GM18499 (cell line): Measurements from ENCODE around the gene AK9.
"Not testable (repeated sequence)": the region's sequence is repeated elsewhere in the genome, so short reads cannot be mapped to it uniquely, and the experiment has no call there.

Source experiments
- ATAC-seq: cut with Tn5 transposase; IDR thresholded peaks from one replicate; pipeline ENCODE4 v1.9.1; 2021; ENCODE audit warnings: moderate number of reproducible peaks; ENCODE audit not compliant: insufficient read depth, unreplicated experiment

Gene AK9

DNA sequence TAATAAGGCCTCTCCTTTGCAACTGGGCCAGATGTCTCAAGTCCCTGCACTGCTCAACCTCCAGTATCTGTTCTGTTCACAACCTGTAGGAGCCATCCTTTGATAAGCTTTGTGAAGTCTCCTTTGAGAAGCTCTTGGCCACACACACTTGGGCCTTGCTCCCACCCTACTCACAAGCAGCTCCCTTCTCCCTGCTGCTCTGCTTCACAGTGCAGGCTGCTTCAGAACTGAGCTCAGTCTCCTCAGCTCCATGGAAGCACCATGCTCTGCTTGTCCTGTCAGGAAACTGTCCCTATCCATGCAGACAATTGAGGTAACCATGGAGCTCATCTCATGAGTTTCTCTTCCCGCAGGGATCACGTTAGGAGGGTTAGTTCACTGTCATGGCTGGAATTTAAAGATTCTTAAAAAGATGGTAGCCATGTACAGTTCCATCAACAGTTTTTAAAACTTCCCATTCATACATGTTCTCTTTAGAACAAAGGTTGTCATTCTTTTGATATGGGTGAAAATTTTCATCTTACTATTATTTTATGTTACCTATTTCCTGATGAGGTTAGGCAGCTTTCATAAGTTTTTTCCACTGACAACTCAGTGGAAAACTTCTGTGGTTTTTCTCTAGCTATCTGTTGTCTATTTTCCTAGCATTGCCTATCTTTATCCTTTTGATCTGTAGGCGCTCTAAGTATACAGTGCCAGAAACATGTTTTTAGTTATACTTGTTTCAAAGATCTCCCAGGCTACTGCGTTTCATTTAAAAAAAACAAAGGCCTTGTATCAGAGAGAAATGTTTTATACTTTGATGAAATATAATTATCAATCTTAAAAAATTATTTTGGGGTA, 62.6 kb downstream of the AK9 start:
- no peak for ATAC-seq

DNA sequence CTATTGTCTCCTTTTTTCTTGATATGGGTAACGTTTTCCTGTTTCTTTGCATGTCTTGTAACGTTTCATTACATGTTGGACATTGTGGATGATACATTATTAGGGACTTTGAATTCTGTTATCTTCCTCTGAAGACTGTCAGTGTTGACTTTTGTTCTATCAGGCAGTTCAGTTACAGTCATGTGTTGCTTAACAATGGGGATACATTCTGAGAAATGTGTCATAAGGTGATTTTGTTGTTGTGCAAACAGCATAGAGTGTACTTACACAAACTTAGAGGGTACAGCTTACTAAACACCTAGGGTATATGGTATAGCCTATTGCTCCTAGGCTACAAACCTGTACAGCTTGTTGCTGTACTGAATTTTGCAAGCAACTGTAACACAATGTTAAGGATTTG, 64.7 kb downstream of the AK9 start:
- ATAC-seq, result no peak

DNA sequence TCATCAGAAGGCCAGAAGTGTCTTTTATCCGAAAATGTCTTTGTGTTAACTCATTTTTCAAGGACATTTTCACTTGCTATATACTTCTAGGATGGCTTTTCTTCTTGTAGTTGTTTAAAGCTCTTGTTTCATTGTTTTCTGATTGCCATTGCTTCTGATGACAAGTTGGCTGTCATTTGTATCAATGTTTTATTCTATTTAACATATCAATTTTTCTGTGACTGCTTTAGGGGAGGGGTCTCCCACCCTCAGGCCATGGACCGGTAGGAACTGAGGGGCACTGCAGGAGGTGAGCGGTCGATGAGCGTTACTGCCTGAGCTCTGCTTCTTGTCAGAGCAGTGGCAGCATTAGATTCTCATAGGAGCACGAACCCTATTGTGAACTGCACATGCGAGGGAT, 65.8 kb downstream of the AK9 start:
- no peak for ATAC-seq

DNA sequence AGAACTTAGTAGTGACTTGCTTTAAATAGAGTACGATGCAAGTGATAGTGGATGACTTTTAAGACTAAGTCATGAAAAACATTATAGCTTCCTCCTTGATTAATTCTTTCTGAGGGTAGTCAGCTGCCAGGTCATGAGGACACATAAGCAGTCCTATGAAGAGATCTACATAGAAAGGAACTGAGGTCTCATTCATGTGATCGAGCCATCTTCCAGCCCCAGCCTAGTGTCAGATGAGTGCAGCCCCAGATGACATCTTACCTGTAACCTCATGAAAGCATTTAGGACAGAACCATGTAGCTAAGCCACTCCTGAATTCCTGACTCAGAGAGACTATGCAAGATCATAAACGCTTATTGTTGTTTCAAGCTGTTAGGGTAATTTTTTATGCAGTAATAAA, 67.7 kb downstream of the AK9 start:
- no peak for ATAC-seq

DNA sequence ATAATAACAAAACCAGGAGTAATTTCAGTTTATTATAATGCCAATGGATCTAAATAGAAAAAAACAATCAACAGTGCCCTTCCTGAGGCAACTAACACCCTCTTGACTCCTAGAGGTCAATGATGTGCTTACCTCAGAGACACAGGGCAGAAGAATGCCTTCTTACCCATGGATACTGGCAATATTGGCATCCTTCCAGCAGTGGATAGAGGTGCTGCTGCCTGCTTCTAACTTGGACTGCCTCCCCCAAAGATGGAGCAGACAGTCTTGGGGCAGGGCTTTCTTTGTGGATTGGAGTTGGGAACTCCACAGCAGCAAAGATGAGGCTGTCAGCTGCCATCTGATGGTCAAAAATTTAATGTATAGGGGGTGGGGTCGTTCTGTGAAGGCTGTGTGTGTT, 78.7 kb downstream of the AK9 start:
- ATAC-seq, result no peak

DNA sequence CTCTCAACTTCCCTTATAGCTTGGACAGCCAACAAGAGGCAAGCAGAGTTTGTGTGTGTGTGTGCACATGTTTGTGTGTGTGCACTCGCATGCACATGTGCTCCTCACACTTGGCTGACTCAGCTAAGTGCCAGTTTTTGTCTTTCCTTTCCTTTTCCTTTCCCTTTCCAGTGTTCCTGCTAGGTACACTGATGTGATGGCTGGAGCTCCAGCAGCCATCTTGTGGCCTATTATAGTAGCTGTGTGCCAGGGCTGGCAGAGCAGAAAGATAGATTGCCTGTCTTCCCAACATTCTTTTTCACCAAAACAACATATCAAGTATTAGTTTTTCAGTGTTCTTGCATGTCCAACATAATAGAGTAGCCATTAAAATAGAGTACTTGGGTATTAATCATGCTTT, 79.5 kb downstream of the AK9 start:
- no peak for ATAC-seq

DNA sequence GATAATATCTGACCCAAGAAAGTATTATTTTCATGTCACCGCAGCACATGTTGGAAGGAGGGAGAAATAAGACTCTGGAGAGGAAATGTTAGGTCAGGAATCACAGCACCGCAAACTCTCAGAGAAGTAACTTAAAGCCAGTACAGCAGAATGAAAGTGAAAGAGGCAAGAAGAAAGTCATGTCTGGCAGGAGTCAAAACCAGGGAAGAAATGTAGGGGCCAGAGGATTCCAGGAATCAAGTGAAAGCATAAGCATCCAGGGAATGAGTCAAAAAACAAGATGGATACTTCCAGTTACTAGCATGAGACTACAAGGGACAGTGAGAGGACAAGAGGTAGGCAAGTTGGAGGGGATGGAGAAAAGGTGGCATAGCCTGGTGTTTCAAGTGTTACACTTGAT, 80.4 kb downstream of the AK9 start:
- no peak for ATAC-seq

DNA sequence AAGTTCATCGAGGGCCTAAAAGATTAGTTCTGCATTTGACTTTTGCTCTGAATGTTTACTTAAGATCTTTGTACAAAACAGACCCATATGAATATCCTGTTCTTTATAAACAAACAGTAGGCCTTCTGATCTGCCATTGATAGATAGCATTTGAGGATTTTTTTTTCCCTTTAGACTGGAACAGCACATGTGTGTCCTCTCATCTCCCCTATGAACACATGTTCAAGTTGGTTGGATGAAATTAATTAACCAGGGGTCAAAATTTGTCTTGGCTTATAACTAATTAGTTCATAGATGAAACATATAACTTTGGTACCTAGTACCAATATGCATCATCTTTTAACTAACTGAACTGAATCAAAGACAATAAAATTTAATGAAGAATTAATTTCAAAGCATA, 81.3 kb downstream of the AK9 start:
- no peak for ATAC-seq

DNA sequence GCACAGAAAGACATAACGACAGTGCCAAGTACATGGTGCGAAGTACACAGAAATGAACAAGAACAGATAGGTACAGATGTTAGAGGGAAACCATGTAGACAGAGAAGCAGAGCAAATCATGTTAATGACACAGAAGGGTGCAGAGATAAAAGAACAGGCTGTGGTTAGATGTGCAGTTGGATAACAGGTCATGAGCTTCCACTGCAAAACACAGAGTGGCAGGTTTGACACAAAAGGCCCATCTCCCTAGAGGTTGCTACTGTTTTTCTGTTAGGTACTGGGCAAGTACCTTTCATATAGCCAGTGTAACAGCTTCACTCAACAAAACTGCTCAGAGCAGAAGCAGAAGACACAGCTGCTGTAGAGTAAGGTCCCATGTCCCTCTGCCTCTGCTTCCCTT, 84.6 kb downstream of the AK9 start:
- no peak for ATAC-seq

DNA sequence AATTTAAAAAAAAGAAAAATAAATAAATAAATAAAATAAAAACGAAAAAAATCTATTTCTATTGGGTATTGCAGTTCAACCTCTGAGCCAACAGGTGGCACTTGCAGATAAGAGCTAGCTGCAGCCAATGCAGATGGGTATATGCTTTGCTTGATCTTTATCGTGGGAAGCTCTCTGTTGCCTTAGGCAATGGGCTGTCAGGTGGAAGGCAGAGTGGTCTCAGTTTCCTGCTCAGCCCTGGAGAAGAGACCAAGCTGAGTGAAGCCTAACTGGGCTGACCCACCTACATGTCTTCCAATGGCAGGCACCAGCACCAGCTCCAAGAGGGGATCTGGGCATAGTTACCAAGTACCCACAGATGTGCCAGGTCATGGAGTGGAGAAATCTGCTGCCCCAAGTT, 95.0 kb downstream of the AK9 start:
- ATAC-seq, result no peak

DNA sequence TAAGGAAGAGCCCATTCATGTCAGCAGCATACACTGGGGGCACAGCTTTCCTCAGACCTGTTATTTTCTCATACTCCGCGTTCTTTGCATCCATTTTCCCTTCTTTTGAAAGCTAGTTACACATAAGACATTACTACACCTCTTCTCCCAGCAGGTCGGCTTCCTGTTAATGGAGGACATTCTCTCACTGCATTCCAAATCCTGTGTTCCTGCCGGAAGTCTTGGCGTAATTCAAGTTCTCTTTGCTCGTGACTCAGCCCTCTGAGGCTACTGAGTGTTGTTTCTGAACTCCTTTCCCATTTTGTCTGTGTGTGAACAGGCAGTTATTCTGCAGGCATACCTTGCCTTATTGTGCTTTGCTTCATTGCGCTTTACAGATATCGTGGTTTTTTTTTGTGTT, 110.5 kb downstream of the AK9 start:
- ATAC-seq, result no peak

DNA sequence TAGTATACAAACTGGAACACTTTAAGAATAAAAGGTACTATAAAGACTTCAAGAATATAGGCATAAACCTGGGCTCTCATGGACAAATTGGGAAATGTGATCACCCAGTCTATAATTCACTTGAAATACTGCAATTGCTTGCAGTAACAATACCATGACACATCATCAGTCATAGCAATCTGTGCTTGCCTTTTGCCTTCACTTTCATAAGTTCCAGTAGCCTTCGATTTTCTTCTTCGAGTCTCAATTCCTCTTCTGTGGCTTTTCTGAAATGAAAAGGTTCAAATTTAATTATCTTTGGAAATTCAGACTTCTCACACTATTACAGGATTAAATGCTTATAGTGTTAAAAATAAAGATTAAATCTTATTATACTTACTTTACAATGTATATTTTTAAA, 111.6 kb downstream of the AK9 start:
- ATAC-seq, result peak; percentile 71

DNA sequence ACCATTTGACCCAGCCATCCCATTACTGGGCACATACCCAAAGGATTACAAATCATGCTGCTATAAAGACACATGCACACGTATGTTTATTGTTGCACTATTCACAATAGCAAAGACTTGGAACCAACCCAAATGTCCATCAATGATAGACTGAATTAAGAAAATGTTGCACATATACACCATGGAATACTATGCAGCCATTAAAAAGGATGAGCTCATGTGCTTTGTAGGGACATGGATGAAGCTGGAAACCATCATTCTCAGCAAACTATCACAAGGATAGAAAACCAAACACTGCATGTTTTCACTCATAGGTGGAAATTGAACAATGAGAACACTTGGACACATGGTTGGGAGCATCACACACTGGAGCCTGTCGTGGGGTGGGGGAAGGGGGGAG, 121.1 kb downstream of the AK9 start:
- ATAC-seq, result not testable (repeated sequence)

DNA sequence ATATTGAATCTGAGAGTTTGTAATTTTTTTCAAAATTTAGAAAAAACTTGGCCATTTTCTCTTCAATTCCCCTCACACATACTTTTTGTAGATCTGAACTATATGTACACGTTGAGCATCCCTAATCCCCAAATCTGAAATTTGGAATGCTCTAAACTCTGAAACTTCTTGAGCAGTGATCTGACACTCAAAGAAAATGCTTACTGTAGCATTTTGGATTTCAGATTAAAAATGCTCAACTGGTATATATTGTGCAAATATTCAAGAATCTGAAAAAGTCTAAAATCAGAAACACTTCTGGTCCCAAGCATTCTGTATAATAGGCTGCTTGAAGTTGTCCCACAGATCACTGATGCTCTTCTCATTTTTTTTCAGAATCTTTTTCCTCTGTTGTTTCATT, 129.2 kb downstream of the AK9 start:
- ATAC-seq, result no peak

DNA sequence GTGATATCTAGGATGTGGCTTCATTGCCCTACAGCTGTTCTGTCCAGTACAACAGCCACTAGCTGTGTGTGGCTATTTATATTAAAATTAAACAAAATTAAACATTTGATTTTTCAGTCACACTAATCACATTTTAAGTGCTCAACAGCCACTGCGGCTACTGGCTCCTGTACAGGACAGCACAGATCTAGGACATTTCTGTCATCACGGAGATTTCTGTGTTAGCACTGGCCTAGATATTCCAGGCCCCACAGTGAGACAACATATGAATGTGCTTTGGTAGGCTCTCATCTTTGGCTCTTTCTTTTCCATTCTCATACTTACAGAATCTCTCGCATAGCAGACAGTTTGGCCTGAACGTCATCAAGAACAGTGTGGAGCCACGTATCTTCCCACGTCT, 159.6 kb downstream of the AK9 start:
- ATAC-seq, result no peak

DNA sequence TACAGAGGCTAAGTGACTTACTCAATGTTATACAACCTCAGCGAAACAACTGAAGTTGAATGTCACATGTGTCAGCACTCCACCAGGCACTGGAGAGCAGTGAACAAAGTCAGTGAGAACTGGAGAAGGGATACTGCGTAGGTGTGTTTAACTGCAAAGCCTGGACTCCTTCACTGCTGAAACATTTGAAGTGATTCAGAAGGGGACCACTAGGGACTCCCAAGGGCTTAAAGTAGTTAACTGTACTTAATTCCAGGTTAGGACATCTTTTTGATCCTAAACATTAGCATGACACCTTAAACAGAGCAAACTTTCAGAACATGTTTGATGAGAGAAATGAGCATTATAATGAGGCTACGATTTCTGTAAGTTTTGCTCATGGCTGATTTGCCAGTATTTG, 163.0 kb downstream of the AK9 start:
- ATAC-seq, result no peak

DNA sequence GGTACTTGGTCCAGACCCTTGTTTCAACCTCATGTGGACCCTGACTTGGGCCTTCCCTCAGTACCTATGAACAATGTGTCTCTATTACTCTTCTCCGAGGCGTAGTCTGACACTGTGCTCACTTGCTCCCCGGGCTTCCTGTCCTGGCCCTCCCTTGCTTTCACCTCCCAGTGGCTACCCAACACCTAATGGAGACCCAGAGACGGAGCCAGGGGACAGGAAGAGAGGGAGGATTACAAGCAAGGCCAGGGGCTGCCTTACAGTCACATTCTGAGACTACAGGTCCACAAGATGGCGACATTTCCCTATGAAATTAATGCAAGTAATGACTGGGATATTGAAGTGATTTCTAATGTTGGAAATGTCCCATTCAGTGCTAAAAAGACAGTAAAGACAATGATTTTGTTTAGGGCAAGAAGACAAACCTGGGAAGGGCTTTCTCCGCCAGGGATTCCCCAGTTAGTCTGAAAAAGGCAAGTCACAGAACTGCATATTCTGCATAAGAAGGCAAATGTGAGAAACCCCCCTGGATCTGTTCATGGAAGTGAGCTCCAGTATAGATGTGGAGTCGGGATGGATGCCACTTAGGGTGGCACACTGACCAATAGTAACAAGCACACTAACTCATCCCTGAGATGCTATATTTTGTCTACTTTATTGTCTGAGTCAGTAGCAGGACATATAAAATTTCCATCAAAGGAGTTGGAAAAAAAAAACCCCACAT, 163.9 kb downstream of the AK9 start:
- no peak for ATAC-seq

DNA sequence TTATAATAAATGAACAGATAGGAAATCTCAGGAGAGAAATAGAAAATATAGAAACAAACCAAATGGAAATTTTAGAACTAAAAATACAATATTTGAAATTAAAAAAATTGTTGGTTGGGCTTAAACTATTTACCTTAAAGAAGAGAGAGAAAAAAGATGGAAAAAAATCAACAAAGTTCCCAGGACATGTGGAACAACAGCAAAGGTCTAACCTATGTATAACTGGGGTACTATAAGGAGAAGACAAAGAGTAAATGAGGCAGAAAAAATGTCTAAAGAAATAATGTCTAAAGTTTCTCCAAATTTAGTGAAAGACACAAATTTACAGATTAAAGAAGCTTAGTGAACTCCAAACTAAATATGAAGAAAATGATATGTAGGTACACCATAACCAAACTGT, 166.9 kb downstream of the AK9 start:
- ATAC-seq, result no peak

DNA sequence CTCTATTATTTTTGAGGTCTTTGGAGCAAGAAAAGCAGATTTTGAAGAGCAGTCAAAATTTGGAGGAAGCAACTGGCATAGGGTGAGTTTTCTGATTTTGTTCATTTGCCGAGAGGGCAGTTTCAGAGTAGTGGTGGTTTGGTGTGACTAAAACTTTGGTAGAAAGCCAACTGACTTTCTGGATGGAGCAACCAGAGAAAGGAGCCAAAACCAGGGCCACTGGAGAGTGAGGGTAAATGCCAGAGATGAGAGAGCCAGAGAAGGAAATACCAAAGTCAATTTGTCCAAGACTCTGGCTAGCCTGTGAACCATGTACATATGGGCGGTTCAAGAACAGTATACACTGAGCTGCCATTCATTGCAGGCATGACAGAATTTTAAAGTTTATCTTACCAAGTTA, 167.5 kb downstream of the AK9 start:
- ATAC-seq, result no peak

DNA sequence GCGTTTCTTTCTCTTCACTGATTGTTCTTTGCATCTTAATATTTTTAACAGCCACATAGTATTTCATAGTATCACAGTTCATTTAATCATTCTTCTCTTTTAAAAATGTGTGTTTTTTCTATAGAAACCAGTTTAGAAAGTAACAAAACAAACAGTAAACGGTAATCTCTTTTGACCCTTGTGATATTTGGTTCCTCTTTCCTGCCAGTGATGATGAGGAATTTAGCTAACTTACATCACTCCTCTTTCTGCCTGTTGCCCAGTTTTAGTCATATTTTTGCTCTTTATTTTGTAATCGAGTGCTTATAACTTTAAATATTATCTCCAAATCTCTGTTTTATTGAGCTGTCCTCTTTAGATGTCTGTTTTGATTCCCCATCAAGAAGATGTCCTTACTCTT, 169.9 kb downstream of the AK9 start:
- no peak for ATAC-seq

DNA sequence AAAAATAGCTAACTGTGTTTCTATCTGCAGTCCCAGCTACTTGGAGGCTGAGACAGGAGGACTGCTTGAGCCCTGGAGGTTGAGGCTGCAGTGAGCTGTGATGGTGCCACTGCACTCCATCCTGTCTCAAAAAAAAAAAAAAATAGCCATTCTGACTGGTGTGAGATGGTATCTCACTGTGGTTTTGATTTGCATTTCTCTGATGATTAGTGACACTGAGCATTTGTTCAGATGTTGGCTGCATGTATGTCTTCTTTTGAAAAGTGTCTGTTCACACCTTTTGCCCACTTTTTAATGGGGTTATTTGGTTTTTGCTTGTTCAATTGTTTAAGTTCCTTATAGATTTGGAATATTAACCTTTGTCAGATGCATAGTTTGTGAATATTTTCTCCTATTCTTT, 171.4 kb downstream of the AK9 start:
- not testable (repeated sequence) for ATAC-seq

DNA sequence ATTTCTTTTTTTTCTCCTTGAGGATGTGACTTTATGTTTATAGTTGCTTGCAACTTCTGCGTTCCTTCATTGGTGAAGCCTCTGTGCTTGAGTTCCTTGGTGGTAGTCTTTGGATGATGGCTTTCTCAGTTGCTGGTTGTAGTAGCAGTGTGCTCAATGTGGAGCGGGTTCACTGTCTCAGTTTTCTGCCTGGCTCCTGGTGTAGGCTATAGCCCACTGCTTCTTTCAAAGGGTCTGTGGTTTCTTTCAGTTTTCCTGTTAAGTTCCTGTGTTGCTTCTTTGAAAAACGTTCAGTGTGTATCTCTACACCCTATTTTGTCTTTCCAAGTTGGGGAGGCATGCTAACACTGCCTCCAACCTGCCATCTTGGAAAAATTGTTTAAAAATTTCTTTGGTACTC, 174.1 kb downstream of the AK9 start:
- no peak for ATAC-seq
